Neuronal stem cell (in vitro differentiated cells): ENCODE measurements around the gene KHSRP.

Experiments
- DNase-seq: peaks from one replicate; pipeline ENCODE4 v3.0.0-alpha.2; 2013; ENCODE audit warnings: low spot score
- H2AFZ ChIP-seq: one replicate; pipeline ENCODE4 v1.6.1; 2013; ENCODE audit warnings: mild to moderate bottlenecking, low read length, inconsistent platforms
- H2AK5ac ChIP-seq: 2 replicates; pipeline ENCODE4 v1.6.1; 2013; ENCODE audit warnings: low read depth, mild to moderate bottlenecking, inconsistent platforms, low read length, moderate library complexity, mixed read lengths
- H2BK120ac ChIP-seq: 2 replicates; pipeline ENCODE4 v1.6.1; 2013; ENCODE audit warnings: low read depth, mild to moderate bottlenecking, inconsistent platforms, low read length, moderate library complexity, mixed read lengths
- H2BK12ac ChIP-seq: one replicate; pipeline ENCODE4 v1.6.1; 2013; ENCODE audit warnings: low read length, inconsistent platforms
- H2BK15ac ChIP-seq: 2 replicates; pipeline ENCODE4 v1.6.1; 2013; ENCODE audit warnings: mild to moderate bottlenecking, low read length, inconsistent platforms, mixed read lengths
- H2BK5ac ChIP-seq: one replicate; pipeline ENCODE4 v1.6.1; 2013; ENCODE audit warnings: inconsistent platforms, mild to moderate bottlenecking, low read length, moderate library complexity
- H3K14ac ChIP-seq: one replicate; pipeline ENCODE4 v1.6.1; 2013; ENCODE audit warnings: low read length, inconsistent platforms
- H3K18ac ChIP-seq: 2 replicates; pipeline ENCODE4 v1.6.1; 2013; ENCODE audit warnings: low read length, inconsistent platforms
- H3K23ac ChIP-seq: 2 replicates; pipeline ENCODE4 v1.6.1; 2013; ENCODE audit warnings: low read depth, mild to moderate bottlenecking, mixed read lengths, low read length, inconsistent platforms; ENCODE audit not compliant: poor library complexity
- H3K27ac ChIP-seq: replicated peaks from 3 replicates; pipeline ENCODE4 v1.5.1; 2013; ENCODE audit warnings: low read length, inconsistent platforms
- H3K27me3 ChIP-seq, 3 experiments: 2 replicates each; pipeline ENCODE4 v1.6.1; 2013; ENCODE audit warnings: low read length in 3 of 3, mild to moderate bottlenecking in 2 of 3, inconsistent platforms in 1 of 3, low read depth in 1 of 3, mixed read lengths in 1 of 3, moderate library complexity in 1 of 3; ENCODE audit not compliant: control insufficient read depth in 3 of 3, insufficient read depth in 3 of 3
- H3K36me3 ChIP-seq, 2 donors: replicated peaks in 1 of 2; 2 replicates each; pipeline ENCODE4 v1.6.1; 2013; ENCODE audit warnings: low read length in 2 of 2; ENCODE audit not compliant: control insufficient read depth in 2 of 2, insufficient read depth in 2 of 2
- H3K4ac ChIP-seq: 2 replicates; pipeline ENCODE4 v1.6.1; 2013; ENCODE audit warnings: inconsistent platforms, mild to moderate bottlenecking, low read length, moderate library complexity
- H3K4me1 ChIP-seq, 2 donors: 1 replicate in 1 of 2; 2 replicates in 1 of 2; pipeline ENCODE4 v1.6.1; 2013; ENCODE audit warnings: low read length in 2 of 2, low read depth in 1 of 2; ENCODE audit not compliant: control insufficient read depth in 2 of 2, insufficient read depth in 1 of 2
- H3K4me2 ChIP-seq: one replicate; pipeline ENCODE4 v1.6.1; 2013; ENCODE audit warnings: mild to moderate bottlenecking, low read length, inconsistent platforms; ENCODE audit not compliant: insufficient read depth, poor library complexity, severe bottlenecking
- H3K4me3 ChIP-seq, 2 donors: 2 replicates each; pipeline ENCODE4 v1.5.1; 2013; ENCODE audit warnings: low read length in 2 of 2, mild to moderate bottlenecking in 2 of 2, inconsistent platforms in 1 of 2, moderate library complexity in 1 of 2
- H3K79me1 ChIP-seq: one replicate; pipeline ENCODE4 v1.6.1; 2013; ENCODE audit warnings: low read depth, mild to moderate bottlenecking, inconsistent platforms, low read length, moderate library complexity
- H3K9ac ChIP-seq: one replicate; pipeline ENCODE4 v1.6.1; 2013; ENCODE audit warnings: mild to moderate bottlenecking, low read depth, low read length, inconsistent platforms; ENCODE audit not compliant: poor library complexity
- H3K9me3 ChIP-seq, 2 donors: replicated peaks in 1 of 2; 2 replicates each; pipeline versions ENCODE3 to v1.6.1; 2013; ENCODE audit warnings: low read length in 2 of 2, mild to moderate bottlenecking in 2 of 2, inconsistent platforms in 1 of 2, low read depth in 1 of 2, mixed read lengths in 1 of 2, moderate library complexity in 1 of 2; ENCODE audit not compliant: control insufficient read depth in 2 of 2, insufficient read depth in 1 of 2
- H4K8ac ChIP-seq: one replicate; pipeline ENCODE4 v1.6.1; 2013; ENCODE audit warnings: low read depth, mild to moderate bottlenecking, inconsistent platforms, low read length, moderate library complexity
- H4K91ac ChIP-seq: one replicate; pipeline ENCODE4 v1.6.1; 2013; ENCODE audit warnings: low read length, low read depth, mild to moderate bottlenecking, inconsistent platforms; ENCODE audit not compliant: poor library complexity
- WGBS, 2 donors: extraction: QIAGEN DNeasy Blood & Tissue Kit; methylation state at CpG; one replicate each; pipeline ENCODE4 v1.1.7; 2013; ENCODE audit warnings: missing lambda C conversion rate in 2 of 2, mixed read lengths in 1 of 2; ENCODE audit not compliant: insufficient read length in 2 of 2, insufficient replicate concordance in 1 of 2; ENCODE audit errors: extremely low coverage in 2 of 2; 5-methylcytosine and 5-hydroxymethylcytosine counted together

KHSRP gene

GRCh38 chr19:6418562-6418932 is 6.1 kb downstream of the KHSRP start:
- H3K36me3 ChIP-seq = peaks cover 74 to 97% of the 10 kb centered on the region in 2 donors
- no peak overlapping the region for H2AK5ac ChIP-seq
- peak overlapping the region; percentile 81 for H3K23ac ChIP-seq
- no peak overlapping the region for H2BK120ac ChIP-seq
- H2BK15ac ChIP-seq = no peak overlapping the region
- H3K18ac ChIP-seq = no peak overlapping the region
- H3K27ac ChIP-seq = no peak overlapping the region
- no peaks in the 10 kb centered on the region for H3K9me3 ChIP-seq
- H2BK12ac ChIP-seq = no peak overlapping the region
- H4K8ac ChIP-seq = no peak overlapping the region
- no peak overlapping the region for H3K4ac ChIP-seq
- H3K4me3 ChIP-seq = no peak overlapping the region
- no peak overlapping the region for H2AFZ ChIP-seq
- DNase-seq = no peak
- H3K79me1 ChIP-seq = peaks cover 49% of the 10 kb centered on the region
- no peak overlapping the region for H3K9ac ChIP-seq
- H3K14ac ChIP-seq = no peak overlapping the region
- H3K4me2 ChIP-seq = no peak overlapping the region
- H3K27me3 ChIP-seq = no peaks in the 10 kb centered on the region
- H4K91ac ChIP-seq = no peak overlapping the region
- no CpG with 5 or more reads among the region's 19 CpGs for WGBS, 2 donors
- H2BK5ac ChIP-seq = peak overlapping the region; percentile 20
- H3K4me1 ChIP-seq = peaks cover 5 to 9% of the 10 kb centered on the region in 2 donors

GRCh38 chr19:6417713-6418561 is 6.7 kb downstream of the KHSRP start:
- Histone ChIP-seq H3K14ac (no peak overlapping the region), H2BK15ac (no peak overlapping the region), H2AFZ (no peak overlapping the region), H3K4me1 (peaks cover under 1 to 9% of the 10 kb centered on the region in 2 donors), H3K9me3 (no peaks in the 10 kb centered on the region), H2AK5ac (no peak overlapping the region), H3K27me3 (no peaks in the 10 kb centered on the region), H3K4me2 (no peak overlapping the region), H2BK5ac (peak overlapping the region; percentile 54), H3K36me3 (peaks cover 74 to 98% of the 10 kb centered on the region in 2 donors), H3K23ac (peak overlapping the region; percentile 81), H3K79me1 (peaks cover 49% of the 10 kb centered on the region), H3K18ac (no peak overlapping the region), H4K91ac (no peak overlapping the region), H2BK120ac (no peak overlapping the region), H3K27ac (no peak overlapping the region), H3K4me3 (no peak overlapping the region), H3K4ac (no peak overlapping the region), H4K8ac (no peak overlapping the region), H3K9ac (peak overlapping the region; percentile 68), H2BK12ac (no peak overlapping the region)
- WGBS, 2 donors = no CpG with 5 or more reads among the region's 33 CpGs
- DNase-seq = no peak

- no peak overlapping the region for H3K4ac ChIP-seq
- peaks cover 71 to 94% of the 10 kb centered on the region in 2 donors for H3K36me3 ChIP-seq
- H3K23ac ChIP-seq = no peak overlapping the region
- no peak overlapping the region for H3K18ac ChIP-seq
- peak overlapping the region; percentile 66 for H3K9ac ChIP-seq
- no peaks in the 10 kb centered on the region for H3K27me3 ChIP-seq
- H2BK12ac ChIP-seq = no peak overlapping the region
- peaks cover 0 to 1% of the 10 kb centered on the region in 2 donors for H3K4me1 ChIP-seq
- no peak overlapping the region for H3K14ac ChIP-seq
- peaks cover 46% of the 10 kb centered on the region for H3K79me1 ChIP-seq
- no peak overlapping the region for H2BK15ac ChIP-seq
- no peak overlapping the region for H2BK120ac ChIP-seq
- no peak overlapping the region for H3K4me2 ChIP-seq
- no peak overlapping the region for H3K4me3 ChIP-seq
- no peak overlapping the region for H4K8ac ChIP-seq
- no peak overlapping the region for H4K91ac ChIP-seq
- H2BK5ac ChIP-seq = peak overlapping the region; percentile 54
- DNase-seq = no peak
- H3K27ac ChIP-seq = no peak overlapping the region
- H3K9me3 ChIP-seq = no peaks in the 10 kb centered on the region
- H2AFZ ChIP-seq = no peak overlapping the region
- H2AK5ac ChIP-seq = no peak overlapping the region
- WGBS, 2 donors = no CpG with 5 or more reads among the region's 29 CpGs
These were observed 7.8 kb downstream of the KHSRP start for GRCh38 chr19:6416658-6417405.

DNA sequence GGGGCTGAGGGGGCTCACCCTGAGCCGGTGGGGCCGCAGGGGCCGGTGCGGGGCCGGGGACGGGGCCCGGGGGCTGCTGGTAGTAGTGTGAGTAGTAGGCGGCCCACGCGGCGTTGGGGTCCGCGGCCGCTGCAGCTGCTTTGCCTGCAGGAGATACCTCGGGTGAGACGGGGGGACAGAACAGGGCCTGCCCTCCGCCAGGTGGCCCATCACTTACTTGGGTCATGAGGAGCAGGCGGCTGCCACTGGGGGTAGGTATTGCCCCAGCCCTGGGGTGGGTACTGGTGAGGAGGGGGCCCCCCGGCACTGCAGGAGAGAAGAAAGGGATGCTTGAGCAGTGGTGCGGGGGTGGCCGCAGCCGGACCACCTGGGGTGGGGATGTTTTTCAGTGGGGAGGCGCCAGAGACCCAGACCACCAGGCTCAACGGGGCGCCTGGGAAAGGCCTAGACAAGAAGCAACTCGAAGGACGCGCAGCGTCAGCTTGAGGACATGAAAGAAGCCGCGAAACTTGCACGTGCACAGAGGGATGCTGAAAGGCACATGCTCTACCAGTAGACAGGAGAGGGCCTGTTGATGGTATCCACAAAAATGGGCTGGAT is 8.9 kb downstream of the KHSRP start:
- no peak overlapping the region for H3K4me2 ChIP-seq

More for the DNA sequence above, 8.9 kb downstream of the KHSRP start:
- H2AK5ac ChIP-seq = no peak overlapping the region
- no peaks in the 10 kb centered on the region for H3K9me3 ChIP-seq
- no peaks in the 10 kb centered on the region for H3K4me1 ChIP-seq
- H4K8ac ChIP-seq = no peak overlapping the region
- no peak overlapping the region for H2BK5ac ChIP-seq
- no peak overlapping the region for H2AFZ ChIP-seq
- no peaks in the 10 kb centered on the region for H3K27me3 ChIP-seq
- no peak overlapping the region for H3K4me3 ChIP-seq
- H3K14ac ChIP-seq = no peak overlapping the region
- H2BK15ac ChIP-seq = no peak overlapping the region
- H3K79me1 ChIP-seq = peaks cover 38% of the 10 kb centered on the region
- no peak overlapping the region for H4K91ac ChIP-seq
- no peak overlapping the region for H3K23ac ChIP-seq
- no peak overlapping the region for H2BK12ac ChIP-seq
- H2BK120ac ChIP-seq = no peak overlapping the region
- no peak for DNase-seq
- peaks cover 59 to 82% of the 10 kb centered on the region in 2 donors for H3K36me3 ChIP-seq
- H3K27ac ChIP-seq = no peak overlapping the region
- no peak overlapping the region for H3K4ac ChIP-seq
- no peak overlapping the region for H3K18ac ChIP-seq
- WGBS, 2 donors = no CpG with 5 or more reads among the region's 32 CpGs
- no peak overlapping the region for H3K9ac ChIP-seq
